ENCODE data around the gene LRRFIP1. TPM values are rescaled to one million over a fixed set of nuclear protein-coding genes. Genes with fewer than 3 reads are reported as not detected.

The LRRFIP1 gene
- total and polyA plus RNA-seq, 2 of the 13 experiments (the other 11 are each of a cell fraction or from before 2014, with no cell fraction given) = 15.9 to 40.5 TPM

DNA sequence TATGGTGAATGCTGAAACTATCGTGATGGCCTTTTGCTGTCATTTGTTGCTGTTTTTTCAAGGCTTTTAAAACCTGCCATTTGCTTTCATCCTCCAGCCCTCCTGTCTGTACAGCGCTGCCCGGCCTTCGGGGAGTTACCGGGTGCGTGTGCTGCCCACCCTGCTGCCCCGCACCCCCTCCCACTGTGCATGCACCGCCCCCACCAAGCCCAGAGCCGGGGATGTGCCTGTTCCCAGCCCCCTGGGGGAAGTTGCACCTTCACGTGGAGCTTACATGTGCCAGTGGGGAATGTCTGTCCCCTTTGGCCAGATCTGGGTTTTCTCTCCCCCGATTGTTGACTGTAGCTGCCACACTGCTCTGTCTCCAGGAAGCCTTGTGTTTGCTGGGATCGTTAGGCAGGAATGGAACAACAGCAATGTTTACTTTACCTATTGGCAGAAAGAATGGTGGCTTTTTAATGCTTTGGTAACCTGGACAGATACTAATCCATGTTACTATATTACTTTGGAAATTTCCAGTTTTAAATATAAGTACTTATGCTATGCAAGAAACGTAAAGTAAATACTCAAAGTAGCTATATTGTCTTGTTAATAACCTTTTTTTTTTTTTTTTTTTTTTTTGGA lies 106.4 kb downstream of the LRRFIP1 start (continued):
- TF ChIP-seq, protein P1, sequence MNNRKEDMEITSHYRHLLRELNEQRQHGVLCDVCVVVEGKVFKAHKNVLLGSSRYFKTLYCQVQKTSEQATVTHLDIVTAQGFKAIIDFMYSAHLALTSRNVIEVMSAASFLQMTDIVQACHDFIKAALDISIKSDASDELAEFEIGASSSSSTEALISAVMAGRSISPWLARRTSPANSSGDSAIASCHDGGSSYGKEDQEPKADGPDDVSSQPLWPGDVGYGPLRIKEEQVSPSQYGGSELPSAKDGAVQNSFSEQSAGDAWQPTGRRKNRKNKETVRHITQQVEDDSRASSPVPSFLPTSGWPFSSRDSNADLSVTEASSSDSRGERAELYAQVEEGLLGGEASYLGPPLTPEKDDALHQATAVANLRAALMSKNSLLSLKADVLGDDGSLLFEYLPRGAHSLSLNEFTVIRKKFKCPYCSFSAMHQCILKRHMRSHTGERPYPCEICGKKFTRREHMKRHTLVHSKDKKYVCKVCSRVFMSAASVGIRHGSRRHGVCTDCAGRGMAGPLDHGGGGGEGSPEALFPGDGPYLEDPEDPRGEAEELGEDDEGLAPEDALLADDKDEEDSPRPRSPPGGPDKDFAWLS (CRISPR knock-in tag; IDR thresholded peaks at IDR 0.05; ENCODE audit: borderline replicate concordance) = no peak
- TF ChIP-seq ZFP36L1 (CRISPR knock-in tag; IDR thresholded peaks at IDR 0.05) = no peak
- no peak for TF ChIP-seq CREBL2 (CRISPR knock-in tag; IDR thresholded peaks at IDR 0.05; ENCODE audit: borderline replicate concordance)
- no peak for TF ChIP-seq FIP1L1 (IDR thresholded peaks at IDR 0.05; ENCODE audit: borderline replicate concordance, insufficient read depth, low read depth, low read length)
- TF ChIP-seq, protein P2, sequence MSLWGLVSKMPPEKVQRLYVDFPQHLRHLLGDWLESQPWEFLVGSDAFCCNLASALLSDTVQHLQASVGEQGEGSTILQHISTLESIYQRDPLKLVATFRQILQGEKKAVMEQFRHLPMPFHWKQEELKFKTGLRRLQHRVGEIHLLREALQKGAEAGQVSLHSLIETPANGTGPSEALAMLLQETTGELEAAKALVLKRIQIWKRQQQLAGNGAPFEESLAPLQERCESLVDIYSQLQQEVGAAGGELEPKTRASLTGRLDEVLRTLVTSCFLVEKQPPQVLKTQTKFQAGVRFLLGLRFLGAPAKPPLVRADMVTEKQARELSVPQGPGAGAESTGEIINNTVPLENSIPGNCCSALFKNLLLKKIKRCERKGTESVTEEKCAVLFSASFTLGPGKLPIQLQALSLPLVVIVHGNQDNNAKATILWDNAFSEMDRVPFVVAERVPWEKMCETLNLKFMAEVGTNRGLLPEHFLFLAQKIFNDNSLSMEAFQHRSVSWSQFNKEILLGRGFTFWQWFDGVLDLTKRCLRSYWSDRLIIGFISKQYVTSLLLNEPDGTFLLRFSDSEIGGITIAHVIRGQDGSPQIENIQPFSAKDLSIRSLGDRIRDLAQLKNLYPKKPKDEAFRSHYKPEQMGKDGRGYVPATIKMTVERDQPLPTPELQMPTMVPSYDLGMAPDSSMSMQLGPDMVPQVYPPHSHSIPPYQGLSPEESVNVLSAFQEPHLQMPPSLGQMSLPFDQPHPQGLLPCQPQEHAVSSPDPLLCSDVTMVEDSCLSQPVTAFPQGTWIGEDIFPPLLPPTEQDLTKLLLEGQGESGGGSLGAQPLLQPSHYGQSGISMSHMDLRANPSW (CRISPR knock-in tag; IDR thresholded peaks at IDR 0.05; ENCODE audit: borderline replicate concordance) = peak; percentile 75; the same call in 1 of the 2 replicates
- peak; percentile 64 for TF ChIP-seq FOSL2 (CRISPR knock-in tag; IDR thresholded peaks at IDR 0.05)
- 0 out of 2 replicates have a peak, but pooled peaks have one; percentile 43 for TF ChIP-seq ERF (CRISPR knock-in tag; IDR thresholded peaks at IDR 0.05)
- no peak for TF ChIP-seq KLF12 (CRISPR knock-in tag; IDR thresholded peaks at IDR 0.05; ENCODE audit: borderline replicate concordance)
- TF ChIP-seq ZFX (CRISPR knock-in tag; IDR thresholded peaks at IDR 0.05; ENCODE audit: low read depth) = peak; percentile 48; the same call in 1 of the 2 replicates
- no peak for TF ChIP-seq ZEB1 (IDR thresholded peaks at IDR 0.05; ENCODE audit: insufficient replicate concordance, low read depth)
- no peak for TF ChIP-seq ZNF616 (CRISPR knock-in tag; IDR thresholded peaks at IDR 0.05; ENCODE audit: low read depth)
- no peak for TF ChIP-seq IKZF4 (CRISPR knock-in tag; IDR thresholded peaks at IDR 0.05; ENCODE audit: borderline replicate concordance, low read depth, not compliant biosample characterization)
- no peak for TF ChIP-seq FLYWCH1 (CRISPR knock-in tag; IDR thresholded peaks at IDR 0.05)
- TF ChIP-seq GATAD1 (CRISPR knock-in tag; IDR thresholded peaks at IDR 0.05) = peak; percentile 30; the same call in 1 of the 2 replicates
- no peak for TF ChIP-seq SP1 (IDR thresholded peaks at IDR 0.05)
- no peak for TF ChIP-seq SP1 (CRISPR knock-in tag; IDR thresholded peaks at IDR 0.05)
- TF ChIP-seq, protein P3, sequence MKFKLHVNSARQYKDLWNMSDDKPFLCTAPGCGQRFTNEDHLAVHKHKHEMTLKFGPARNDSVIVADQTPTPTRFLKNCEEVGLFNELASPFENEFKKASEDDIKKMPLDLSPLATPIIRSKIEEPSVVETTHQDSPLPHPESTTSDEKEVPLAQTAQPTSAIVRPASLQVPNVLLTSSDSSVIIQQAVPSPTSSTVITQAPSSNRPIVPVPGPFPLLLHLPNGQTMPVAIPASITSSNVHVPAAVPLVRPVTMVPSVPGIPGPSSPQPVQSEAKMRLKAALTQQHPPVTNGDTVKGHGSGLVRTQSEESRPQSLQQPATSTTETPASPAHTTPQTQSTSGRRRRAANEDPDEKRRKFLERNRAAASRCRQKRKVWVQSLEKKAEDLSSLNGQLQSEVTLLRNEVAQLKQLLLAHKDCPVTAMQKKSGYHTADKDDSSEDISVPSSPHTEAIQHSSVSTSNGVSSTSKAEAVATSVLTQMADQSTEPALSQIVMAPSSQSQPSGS (CRISPR knock-in tag; IDR thresholded peaks at IDR 0.05) = 0 out of 2 replicates have a peak, but pooled peaks have one; percentile 24
- TF ChIP-seq TCF7 (IDR thresholded peaks at IDR 0.05; ENCODE audit: low read depth) = 0 out of 2 replicates have a peak, but pooled peaks have one; percentile 8
- no peak for TF ChIP-seq SMAD9 (CRISPR knock-in tag; IDR thresholded peaks at IDR 0.05)
- no peak for TF ChIP-seq HNRNPL (IDR thresholded peaks at IDR 0.05; ENCODE audit: low read depth, low read length)
- TF ChIP-seq ZNF629 (CRISPR knock-in tag; conservative IDR thresholded peaks at IDR 0.05) = peak; percentile 20; the same call in 1 of the 2 replicates
- TF ChIP-seq PRMT3 (CRISPR knock-in tag; IDR thresholded peaks at IDR 0.05; ENCODE audit: borderline replicate concordance, low read depth) = no peak
- TF ChIP-seq CAMTA2 (CRISPR knock-in tag; IDR thresholded peaks at IDR 0.05; ENCODE audit: borderline replicate concordance) = no peak
- TF ChIP-seq SATB2 (CRISPR knock-in tag; IDR thresholded peaks at IDR 0.05) = no peak
- peak; percentile 72 for TF ChIP-seq ASH2L (IDR thresholded peaks at IDR 0.05; ENCODE audit: insufficient read length, low read depth, low read length)

All from HepG2 (cell line).